Mesodermal cell (in vitro differentiated cells): ENCODE data around the gene C1QTNF3.

Experiments
- H3K27ac ChIP-seq: 2 replicates; pipeline ENCODE4 v1.7.0; 2013; ENCODE audit warnings: mild to moderate bottlenecking, low read depth, low read length, moderate library complexity; ENCODE audit not compliant: severe bottlenecking
- H3K36me3 ChIP-seq: 2 replicates; pipeline ENCODE4 v1.7.1; 2013; ENCODE audit warnings: mild to moderate bottlenecking, low read length, moderate library complexity; ENCODE audit not compliant: control insufficient read depth, insufficient read depth
- H3K4me1 ChIP-seq: one replicate; pipeline ENCODE4 v1.7.1; 2013; ENCODE audit warnings: mild to moderate bottlenecking, low read length; ENCODE audit not compliant: insufficient read depth, control insufficient read depth, poor library complexity, severe bottlenecking
- H3K4me3 ChIP-seq: 2 replicates; pipeline ENCODE4 v1.7.0; 2013; ENCODE audit warnings: low read length, control low read depth, mild to moderate bottlenecking; ENCODE audit not compliant: insufficient read depth, poor library complexity, severe bottlenecking; ENCODE audit errors: extremely low read depth
- H3K9me3 ChIP-seq: 2 replicates; pipeline ENCODE4 v1.7.1; 2013; ENCODE audit warnings: mild to moderate bottlenecking, low read length, moderate library complexity; ENCODE audit not compliant: control insufficient read depth
- WGBS, 2 experiments: methylation state at CpG; one replicate each; pipeline ENCODE4 v1.1.5; 2013; ENCODE audit warnings: missing lambda C conversion rate in 2 of 2; ENCODE audit not compliant: insufficient coverage in 2 of 2; 5-methylcytosine and 5-hydroxymethylcytosine counted together

Gene C1QTNF3

GRCh38 chr5:34022121-34022705 is 20.8 kb downstream of the C1QTNF3 start:
- Histone ChIP-seq H3K27ac (peak overlapping the region; percentile 68), H3K9me3 (no peaks in the 10 kb centered on the region), H3K36me3 (no peaks in the 10 kb centered on the region), H3K4me3 (no peak overlapping the region), H3K4me1 (peaks cover 20% of the 10 kb centered on the region)
- 44 to 47% methylated on average over 2 of the region's 2 CpGs for WGBS, 2 experiments

GRCh38 chr5:34021334-34021733 is 21.7 kb downstream of the C1QTNF3 start:
- peaks cover 20% of the 10 kb centered on the region for H3K4me1 ChIP-seq
- H3K4me3 ChIP-seq = no peak overlapping the region
- no peaks in the 10 kb centered on the region for H3K36me3 ChIP-seq
- WGBS, 2 experiments = 86 to 100% methylated on average over 1 of the region's 2 CpGs
- H3K9me3 ChIP-seq = no peaks in the 10 kb centered on the region
- H3K27ac ChIP-seq = no peak overlapping the region

- H3K4me3 ChIP-seq = no peak overlapping the region
- H3K9me3 ChIP-seq = no peaks in the 10 kb centered on the region
- 100% methylated on average over 1 of the region's 1 CpG for WGBS, 2 experiments
- H3K27ac ChIP-seq = no peak overlapping the region
- peaks cover 20% of the 10 kb centered on the region for H3K4me1 ChIP-seq
- no peaks in the 10 kb centered on the region for H3K36me3 ChIP-seq
Measured at GRCh38 chr5:34020726-34021125, 22.3 kb downstream of the C1QTNF3 start.

GRCh38 chr5:34017254-34017653 is 25.8 kb downstream of the C1QTNF3 start:
- no peak overlapping the region for H3K4me3 ChIP-seq
- H3K9me3 ChIP-seq = no peaks in the 10 kb centered on the region
- H3K4me1 ChIP-seq = peaks cover 14% of the 10 kb centered on the region
- no peak overlapping the region for H3K27ac ChIP-seq
- 100% methylated on average over 2 of the region's 2 CpGs for WGBS, 2 experiments
- no peaks in the 10 kb centered on the region for H3K36me3 ChIP-seq

- 90 to 96% methylated on average over 2 of the region's 2 CpGs for WGBS, 2 experiments
- Histone ChIP-seq H3K4me1 (peaks cover 9% of the 10 kb centered on the region), H3K4me3 (no peak overlapping the region), H3K27ac (no peak overlapping the region), H3K36me3 (no peaks in the 10 kb centered on the region), H3K9me3 (no peaks in the 10 kb centered on the region)
Measured at GRCh38 chr5:34016750-34017149, 26.3 kb downstream of the C1QTNF3 start.

GRCh38 chr5:34016222-34016621 is 26.8 kb downstream of the C1QTNF3 start:
- Histone ChIP-seq H3K4me1 (peaks cover 4% of the 10 kb centered on the region), H3K9me3 (no peaks in the 10 kb centered on the region), H3K36me3 (no peaks in the 10 kb centered on the region), H3K27ac (no peak overlapping the region), H3K4me3 (no peak overlapping the region)
- WGBS, 2 experiments = 73 to 80% methylated on average over 5 of the region's 5 CpGs

- Histone ChIP-seq H3K4me1 (no peaks in the 10 kb centered on the region), H3K36me3 (no peaks in the 10 kb centered on the region), H3K4me3 (no peak overlapping the region), H3K27ac (no peak overlapping the region), H3K9me3 (no peaks in the 10 kb centered on the region)
- 95% methylated on average over 3 of the region's 4 CpGs; no CpG with 5 or more reads in 1 of the 2 experiments for WGBS, 2 experiments
Measured at GRCh38 chr5:34015120-34015822, 27.7 kb downstream of the C1QTNF3 start.

GRCh38 chr5:34014626-34015025 is 28.4 kb downstream of the C1QTNF3 start:
- H3K9me3 ChIP-seq = no peaks in the 10 kb centered on the region
- no peak overlapping the region for H3K4me3 ChIP-seq
- no peaks in the 10 kb centered on the region for H3K4me1 ChIP-seq
- no CpG with 5 or more reads among the region's 2 CpGs for WGBS, 2 experiments
- no peak overlapping the region for H3K27ac ChIP-seq
- H3K36me3 ChIP-seq = no peaks in the 10 kb centered on the region

- H3K4me3 ChIP-seq = no peak overlapping the region
- no peaks in the 10 kb centered on the region for H3K36me3 ChIP-seq
- H3K27ac ChIP-seq = no peak overlapping the region
- 81% methylated on average over 2 of the region's 3 CpGs; no CpG with 5 or more reads in 1 of the 2 experiments for WGBS, 2 experiments
- no peaks in the 10 kb centered on the region for H3K9me3 ChIP-seq
- peaks cover 4% of the 10 kb centered on the region for H3K4me1 ChIP-seq
Measured at GRCh38 chr5:34013547-34013946, 29.5 kb downstream of the C1QTNF3 start.

GRCh38 chr5:34012791-34013190 is 30.2 kb downstream of the C1QTNF3 start:
- no peaks in the 10 kb centered on the region for H3K36me3 ChIP-seq
- H3K27ac ChIP-seq = no peak overlapping the region

GRCh38 chr5:34011536-34011935 is 31.5 kb downstream of the C1QTNF3 start:
- Histone ChIP-seq H3K27ac (no peak overlapping the region), H3K36me3 (no peaks in the 10 kb centered on the region), H3K4me1 (peaks cover 4% of the 10 kb centered on the region), H3K9me3 (no peaks in the 10 kb centered on the region), H3K4me3 (no peak overlapping the region)
- 92 to 95% methylated on average over 2 of the region's 4 CpGs for WGBS, 2 experiments

More at GRCh38 chr5:34012791-34013190, 30.2 kb downstream of the C1QTNF3 start:
- Histone ChIP-seq H3K4me1 (peaks cover 4% of the 10 kb centered on the region), H3K9me3 (no peaks in the 10 kb centered on the region), H3K4me3 (no peak overlapping the region)
